Naive thymus-derived CD4-positive, alpha-beta T cell (primary cell): ENCODE data around the gene PRSS33. TPM values are rescaled to one million over a fixed set of nuclear protein-coding genes. Genes with fewer than 3 reads are reported as not detected.

Experiments
- ATAC-seq: fragments of 150-1000 bp; cut with Tn5 transposase; 2 replicates; pipeline ENCODE4 v1.10.0; 2021; ENCODE audit warnings: mild to moderate bottlenecking, moderate library complexity
- CTCF ChIA-PET: fragments of 350-600 bp; sonication (Branson Sonifier 250); formaldehyde crosslinking; loops from one replicate; lab custom pipeline; 2021; ENCODE audit warnings: antibody characterized with exemption; lab: Charles Lee
- POLR2A ChIA-PET: fragments of 350-600 bp; sonication (Branson Sonifier 250); formaldehyde crosslinking; loops from one replicate; lab custom pipeline; 2021; ENCODE audit warnings: antibody characterized with exemption, inconsistent platforms; lab: Charles Lee
- DNase-seq, 9 donors: peaks; one replicate each; pipeline versions ENCODE4 v3.0.0 to v3.0.0-alpha.2; 2020 to 2022; ENCODE audit warnings: mixed read lengths in 1 of 9
- H3K27ac ChIP-seq: one replicate; pipeline ENCODE4 v1.7.0; 2013; ENCODE audit warnings: mild to moderate bottlenecking, low read depth, low read length, moderate library complexity
- H3K27me3 ChIP-seq, 2 donors: one replicate each; pipeline ENCODE4 v1.7.0; 2013; ENCODE audit warnings: low read length in 2 of 2, mild to moderate bottlenecking in 2 of 2, moderate library complexity in 2 of 2; ENCODE audit not compliant: control insufficient read depth in 2 of 2, insufficient read depth in 2 of 2
- H3K36me3 ChIP-seq, 3 experiments: 1 replicate in 2 of 3; 2 replicates in 1 of 3; pipeline ENCODE4 v1.7.0; 2013; ENCODE audit warnings: low read length in 3 of 3, mild to moderate bottlenecking in 3 of 3, moderate library complexity in 1 of 3; ENCODE audit not compliant: insufficient read depth in 3 of 3, control insufficient read depth in 2 of 3
- H3K4me1 ChIP-seq, 2 donors: one replicate each; pipeline ENCODE4 v1.7.0; 2013; ENCODE audit warnings: low read length in 2 of 2, mild to moderate bottlenecking in 2 of 2, moderate library complexity in 1 of 2; ENCODE audit not compliant: control insufficient read depth in 2 of 2, insufficient read depth in 2 of 2
- H3K4me3 ChIP-seq: 2 replicates; pipeline ENCODE4 v1.7.0; 2013; ENCODE audit warnings: mild to moderate bottlenecking, low read length
- H3K9me3 ChIP-seq, 3 experiments: 1 replicate in 2 of 3; 2 replicates in 1 of 3; pipeline ENCODE4 v1.7.0; 2013; ENCODE audit warnings: low read length in 3 of 3; ENCODE audit not compliant: control insufficient read depth in 2 of 3
- H3K27ac Mint-ChIP-seq, 9 donors: one replicate each; pipeline ENCODE4 v1.8.0; 2020 to 2022; ENCODE audit warnings: mixed read lengths in 9 of 9, mild to moderate bottlenecking in 8 of 9, moderate library complexity in 5 of 9, inconsistent platforms in 2 of 9
- H3K27me3 Mint-ChIP-seq, 5 donors: one replicate each; pipeline ENCODE4 v1.8.0; 2021 to 2022; ENCODE audit warnings: mixed read lengths in 5 of 5, mild to moderate bottlenecking in 1 of 5
- H3K36me3 Mint-ChIP-seq, 5 donors: one replicate each; pipeline ENCODE4 v1.8.0; 2020 to 2022; ENCODE audit warnings: mixed read lengths in 5 of 5, mild to moderate bottlenecking in 3 of 5, inconsistent platforms in 1 of 5
- H3K4me1 Mint-ChIP-seq, 7 donors: one replicate each; pipeline ENCODE4 v1.8.0; 2020 to 2022; ENCODE audit warnings: mixed read lengths in 7 of 7, mild to moderate bottlenecking in 3 of 7, inconsistent platforms in 1 of 7
- H3K4me3 Mint-ChIP-seq, 10 donors: one replicate each; pipeline ENCODE4 v1.8.0; 2020 to 2022; ENCODE audit warnings: mild to moderate bottlenecking in 10 of 10, mixed read lengths in 10 of 10, moderate library complexity in 6 of 10, inconsistent platforms in 2 of 10
- H3K9me3 Mint-ChIP-seq, 11 donors: one replicate each; pipeline ENCODE4 v1.8.0; 2020 to 2022; ENCODE audit warnings: mixed read lengths in 11 of 11, mild to moderate bottlenecking in 4 of 11, inconsistent platforms in 1 of 11, moderate library complexity in 1 of 11
- intact Hi-C, 2 donors: fragments of 100-400 bp; cut with micrococcal nuclease; formaldehyde crosslinking; loops; one replicate each; pipeline ENCODE4 v1.15.1; 2023
- polyA plus RNA-seq, 2 donors: library from polyadenylated mRNA; unstranded; fragments of 300-500 nt; fragmentation: Illumina TruSeq; gene quantifications; one replicate each; pipeline ENCODE4 v1.2.3, GENCODE V29; 2021
- total RNA-seq, 6 experiments: library from RNA in 5 of 6; stranded (reverse) in 5 of 6; gene quantifications; 1 replicate in 5 of 6; 2 replicates in 1 of 6; pipeline ENCODE4 v1.2.3 and lab custom pipeline; 2021 to 2026

PRSS33 gene
- total and polyA plus RNA-seq, 7 experiments from 2014 or later, result 0.19 TPM; not detected in 6

DNA sequence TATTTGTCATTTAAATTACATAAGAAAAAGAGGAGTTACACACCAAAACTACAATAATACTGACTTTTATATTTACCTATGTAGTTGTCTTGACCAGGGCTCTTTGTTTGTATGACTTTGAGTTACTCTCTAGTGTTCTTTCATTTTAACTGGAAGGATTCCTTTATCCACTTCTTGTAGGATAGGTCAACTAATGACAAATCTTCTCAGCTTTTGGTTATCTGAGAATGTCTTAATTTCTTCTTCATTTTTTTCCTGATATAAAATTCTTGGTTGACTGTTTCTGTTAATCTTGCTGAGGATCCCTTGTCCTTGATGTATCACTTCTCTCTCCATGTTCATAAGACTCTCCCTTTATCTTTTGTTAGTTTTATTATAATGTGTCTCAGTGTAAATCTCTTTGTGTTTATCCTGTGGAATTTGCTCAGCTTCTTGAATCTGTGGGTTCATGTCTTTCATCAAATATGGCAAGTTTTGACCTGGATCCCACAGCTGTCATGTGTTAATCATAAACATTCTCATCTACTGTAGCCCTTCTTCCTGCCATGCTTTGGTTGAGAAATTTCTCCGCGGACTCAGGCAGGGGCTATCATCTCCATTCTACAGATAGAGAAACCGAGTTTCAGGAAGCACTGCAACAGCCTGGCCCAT, 16.3 kb upstream of the PRSS33 start:
- POLR2A ChIA-PET, result interaction anchor here (0.5 to 0.7 kb wide), 2 partner anchors 55 to 1534 kb away, joined by 3 read pairs; no protein-coding TSS in a partner anchor
- ATAC-seq, result no peak
- no peak overlapping the region for H3K4me3 Mint-ChIP-seq
- Histone ChIP-seq H3K27me3 (no peaks in the 10 kb centered on the region), H3K4me3 (no peak overlapping the region), H3K27ac (no peak overlapping the region), H3K4me1 (no peaks in the 10 kb centered on the region), H3K36me3 (no peaks in the 10 kb centered on the region), H3K9me3 (peaks cover 0 to 13% (median 0%) of the 10 kb centered on the region in 3 experiments)
- peaks cover 0 to 20% (median 10%) of the 10 kb centered on the region in 11 donors for H3K9me3 Mint-ChIP-seq
- peaks cover 0 to 2% (median 0%) of the 10 kb centered on the region in 7 donors for H3K4me1 Mint-ChIP-seq
- DNase-seq, result no peak
- CTCF ChIA-PET, result no interaction called here
- H3K27ac Mint-ChIP-seq, result no peak overlapping the region
- intact Hi-C loops, result no loop called here
- H3K36me3 Mint-ChIP-seq, result peaks cover 0 to 10% (median 0%) of the 10 kb centered on the region in 5 donors
- H3K27me3 Mint-ChIP-seq, result peaks cover 7 to 17% (median 11%) of the 10 kb centered on the region in 5 donors

DNA sequence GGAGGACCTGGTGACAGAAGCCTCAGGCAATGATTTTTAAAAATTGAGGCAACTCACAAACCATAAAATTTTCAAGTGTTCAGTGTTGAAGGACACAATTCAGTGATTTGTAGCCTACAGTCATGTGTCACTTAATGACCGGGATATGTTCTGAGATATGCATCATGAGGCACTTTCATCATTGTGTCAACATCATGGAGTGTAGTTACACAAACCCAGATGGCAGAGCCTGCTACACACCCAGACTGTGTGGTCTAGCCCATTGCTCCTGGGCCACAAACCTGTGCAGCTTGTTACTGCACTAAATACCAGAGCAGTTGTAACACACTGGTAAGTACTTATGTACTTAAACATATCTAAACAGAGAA, 12.5 kb upstream of the PRSS33 start:
- CTCF ChIA-PET, result interaction anchor here (0.6 kb wide), 1 partner anchor 659 kb away, joined by 4 read pairs; no protein-coding TSS in a partner anchor
- intact Hi-C loops, result no loop called here
- POLR2A ChIA-PET, result interaction anchor here (1.0 kb wide), 1 partner anchor 82 kb away, joined by 6 read pairs; no protein-coding TSS in a partner anchor

DNA sequence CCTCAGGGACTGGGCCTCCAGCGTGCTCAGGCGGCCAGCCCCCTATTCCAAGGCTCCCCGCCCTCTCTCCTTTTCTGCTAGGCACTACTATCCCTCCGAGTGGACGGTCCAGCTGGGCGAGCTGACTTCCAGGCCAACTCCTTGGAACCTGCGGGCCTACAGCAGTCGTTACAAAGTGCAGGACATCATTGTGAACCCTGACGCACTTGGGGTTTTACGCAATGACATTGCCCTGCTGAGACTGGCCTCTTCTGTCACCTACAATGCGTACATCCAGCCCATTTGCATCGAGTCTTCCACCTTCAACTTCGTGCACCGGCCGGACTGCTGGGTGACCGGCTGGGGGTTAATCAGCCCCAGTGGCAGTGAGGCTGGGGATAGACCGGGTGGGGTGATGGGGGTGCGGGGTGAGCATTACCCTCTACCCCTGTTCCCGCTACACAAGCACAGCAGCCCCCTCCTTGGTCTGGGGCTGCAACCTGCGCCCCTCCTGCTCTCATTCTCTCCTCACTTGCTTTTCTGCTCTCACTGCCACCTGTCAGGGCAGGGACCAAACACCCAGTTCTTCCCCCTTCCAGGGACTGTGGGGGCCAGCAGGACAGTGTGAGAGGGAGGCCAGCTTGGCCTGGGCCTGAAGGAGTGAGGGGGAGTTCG, 12.0 kb upstream of the PRSS33 start:
- Mint-ChIP-seq H3K36me3 (peaks cover 0 to 9% (median 0%) of the 10 kb centered on the region in 5 donors), H3K27ac (no peak overlapping the region), H3K27me3 (peaks cover 5 to 19% (median 5%) of the 10 kb centered on the region in 5 donors), H3K9me3 (peaks cover 0 to 17% (median 7%) of the 10 kb centered on the region in 11 donors), H3K4me3 (no peak overlapping the region), H3K4me1 (peaks cover 0 to 2% (median 0%) of the 10 kb centered on the region in 7 donors)
- H3K9me3 ChIP-seq, result peaks cover 0 to 8% (median 0%) of the 10 kb centered on the region in 3 experiments
- no peaks in the 10 kb centered on the region for H3K27me3 ChIP-seq
- H3K27ac ChIP-seq, result no peak overlapping the region
- no peaks in the 10 kb centered on the region for H3K36me3 ChIP-seq
- DNase-seq, result no peak
- intact Hi-C loops, result no loop called here
- H3K4me1 ChIP-seq, result no peaks in the 10 kb centered on the region
- H3K4me3 ChIP-seq, result no peak overlapping the region
- no peak for ATAC-seq
- POLR2A ChIA-PET, result interaction anchor here (1.0 kb wide), 1 partner anchor 81 kb away, joined by 6 read pairs; no protein-coding TSS in a partner anchor
- CTCF ChIA-PET, result no interaction called here

More for the DNA sequence above, 12.5 kb upstream of the PRSS33 start:
- Mint-ChIP-seq H3K4me3 (no peak overlapping the region), H3K4me1 (peaks cover 0 to 2% (median 0%) of the 10 kb centered on the region in 7 donors), H3K27me3 (peaks cover under 1 to 14% (median 5%) of the 10 kb centered on the region in 5 donors), H3K9me3 (peaks cover 0 to 18% (median 10%) of the 10 kb centered on the region in 11 donors), H3K27ac (no peak overlapping the region), H3K36me3 (peaks cover 0 to 9% (median 0%) of the 10 kb centered on the region in 5 donors)
- ATAC-seq (peak; percentile 47), DNase-seq (no peak)
- H3K9me3 ChIP-seq, result peaks cover 0 to 13% (median 0%) of the 10 kb centered on the region in 3 experiments
- no peaks in the 10 kb centered on the region for H3K4me1 ChIP-seq
- no peaks in the 10 kb centered on the region for H3K36me3 ChIP-seq
- no peak overlapping the region for H3K4me3 ChIP-seq
- H3K27me3 ChIP-seq, result no peaks in the 10 kb centered on the region
- no peak overlapping the region for H3K27ac ChIP-seq

DNA sequence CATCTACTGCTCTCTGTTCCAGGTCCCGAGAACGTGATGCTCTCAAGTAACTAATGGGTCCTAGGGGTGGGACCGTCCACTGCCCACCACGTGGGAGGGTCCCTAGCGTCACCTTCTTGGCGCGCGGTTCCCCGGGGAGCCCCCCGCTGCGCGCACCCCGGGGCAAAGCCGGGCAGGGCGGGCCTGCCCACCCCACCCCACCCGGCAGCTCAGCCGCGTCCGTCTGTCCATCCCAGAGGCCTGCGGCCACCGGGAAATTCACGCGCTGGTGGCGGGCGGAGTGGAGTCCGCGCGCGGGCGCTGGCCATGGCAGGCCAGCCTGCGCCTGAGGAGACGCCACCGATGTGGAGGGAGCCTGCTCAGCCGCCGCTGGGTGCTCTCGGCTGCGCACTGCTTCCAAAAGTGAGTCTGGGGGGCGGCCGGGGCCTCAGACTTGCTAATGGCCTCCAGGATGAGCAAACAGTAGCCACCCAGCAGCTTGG, 11.4 kb upstream of the PRSS33 start:
- POLR2A ChIA-PET, result no interaction called here
- ATAC-seq, result no peak

DNA sequence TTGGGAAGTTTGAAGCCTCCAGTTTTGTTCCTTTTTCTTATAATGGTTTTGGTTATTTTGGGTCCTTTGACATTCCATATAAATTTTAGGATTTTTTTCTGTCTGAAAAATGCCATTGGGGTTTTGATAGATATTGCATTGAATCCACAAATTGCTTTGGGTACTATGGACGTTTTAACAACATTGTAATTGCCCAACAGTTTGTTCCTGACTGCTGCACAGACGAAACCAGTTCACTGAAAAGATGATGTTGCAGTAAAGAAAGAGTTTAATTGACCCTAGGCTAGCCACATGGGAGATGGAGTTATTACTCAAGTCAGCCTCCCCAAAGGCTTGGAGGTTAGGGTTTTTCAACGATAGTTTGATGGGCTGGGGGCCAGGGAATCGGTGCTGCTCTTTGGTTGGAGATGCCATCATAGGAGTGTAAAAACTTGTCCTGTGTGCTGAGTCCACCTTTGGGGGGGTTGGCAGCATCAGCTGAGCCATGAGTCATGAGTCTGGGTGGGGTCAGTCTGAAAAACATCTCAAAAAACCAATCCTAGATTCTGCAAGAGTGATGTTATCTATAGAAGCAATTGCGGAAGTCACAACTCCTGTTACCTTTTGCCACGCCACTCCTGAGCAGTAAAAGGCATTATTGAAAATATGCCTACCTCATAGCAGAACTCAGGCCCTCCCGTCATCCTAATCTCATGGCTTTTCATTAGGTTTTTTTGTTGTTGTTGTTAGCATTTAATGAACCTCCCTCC, 8.2 kb upstream of the PRSS33 start:
- Histone ChIP-seq H3K27me3 (no peaks in the 10 kb centered on the region), H3K4me3 (no peak overlapping the region), H3K9me3 (no peaks in the 10 kb centered on the region), H3K27ac (no peak overlapping the region), H3K4me1 (no peaks in the 10 kb centered on the region), H3K36me3 (no peaks in the 10 kb centered on the region)
- ATAC-seq (peak; percentile 34), DNase-seq (no peak)
- no peak overlapping the region for H3K4me3 Mint-ChIP-seq
- H3K9me3 Mint-ChIP-seq, result no peaks in the 10 kb centered on the region
- ChIA-PET CTCF (no interaction called here), POLR2A (no interaction called here)
- H3K27me3 Mint-ChIP-seq, result peaks cover 5 to 36% (median 28%) of the 10 kb centered on the region in 5 donors
- no peaks in the 10 kb centered on the region for H3K36me3 Mint-ChIP-seq
- no peaks in the 10 kb centered on the region for H3K4me1 Mint-ChIP-seq
- intact Hi-C loops, result no loop called here
- H3K27ac Mint-ChIP-seq, result peak overlapping the region in 1 of 9 donors; percentile 34

More for the DNA sequence above, 11.4 kb upstream of the PRSS33 start:
- Histone ChIP-seq H3K27me3 (no peaks in the 10 kb centered on the region), H3K4me1 (no peaks in the 10 kb centered on the region), H3K27ac (no peak overlapping the region), H3K36me3 (no peaks in the 10 kb centered on the region), H3K4me3 (no peak overlapping the region), H3K9me3 (peaks cover 0 to 2% (median 0%) of the 10 kb centered on the region in 3 experiments)
- intact Hi-C loops, result no loop called here
- Mint-ChIP-seq H3K9me3 (peaks cover 0 to 11% (median 3%) of the 10 kb centered on the region in 11 donors), H3K36me3 (peaks cover 0 to 6% (median 0%) of the 10 kb centered on the region in 5 donors), H3K27me3 (peaks cover 5 to 23% (median 10%) of the 10 kb centered on the region in 5 donors), H3K4me1 (peaks cover 0 to 2% (median 0%) of the 10 kb centered on the region in 7 donors), H3K27ac (no peak overlapping the region), H3K4me3 (no peak overlapping the region)
- CTCF ChIA-PET, result no interaction called here
- no peak for DNase-seq

DNA sequence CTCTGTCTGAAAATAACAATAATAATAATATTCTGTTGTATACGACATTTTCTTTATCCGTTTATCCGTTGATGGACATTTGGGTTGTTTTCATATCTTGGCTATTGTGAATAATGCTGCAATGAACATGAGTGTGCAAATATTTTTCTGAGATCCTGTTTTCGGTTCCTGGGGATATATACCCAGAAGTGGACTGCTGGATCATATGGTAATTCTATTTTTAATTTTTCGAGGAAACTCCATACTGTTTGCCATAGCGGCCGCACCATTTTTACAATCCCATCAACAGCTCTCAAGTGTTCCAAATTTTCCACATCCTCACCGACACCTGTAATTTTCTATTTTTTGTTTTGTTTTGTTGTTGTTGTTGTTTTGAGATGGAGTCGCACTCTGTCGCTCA, 5.6 kb upstream of the PRSS33 start:
- Mint-ChIP-seq H3K4me3 (no peak overlapping the region), H3K4me1 (no peaks in the 10 kb centered on the region), H3K9me3 (no peaks in the 10 kb centered on the region), H3K36me3 (no peaks in the 10 kb centered on the region), H3K27me3 (peaks cover 5 to 40% (median 28%) of the 10 kb centered on the region in 5 donors), H3K27ac (no peak overlapping the region)
- CTCF ChIA-PET, result no interaction called here
- POLR2A ChIA-PET, result no interaction called here
- no peak overlapping the region for H3K4me3 ChIP-seq
- H3K27me3 ChIP-seq, result no peaks in the 10 kb centered on the region
- H3K36me3 ChIP-seq, result no peaks in the 10 kb centered on the region
- DNase-seq (no peak), ATAC-seq (no peak)
- no peaks in the 10 kb centered on the region for H3K9me3 ChIP-seq
- intact Hi-C loops, result no loop called here
- no peaks in the 10 kb centered on the region for H3K4me1 ChIP-seq
- no peak overlapping the region for H3K27ac ChIP-seq
